H1 (cell line): ENCODE data around the gene DCLK1. TPM values are rescaled to one million over a fixed set of nuclear protein-coding genes. Genes with fewer than 3 reads are reported as not detected.
A peak's percentile ranks its signal among the peaks of the same experiment; 100 is the strongest.

ENCODE experiments used
- CTCF ChIA-PET: fragments of 300-600 bp; sonication (Branson Sonifier 250); formaldehyde crosslinking; loops from one replicate; lab custom pipeline; 2021; ENCODE audit not compliant: partially characterized antibody; lab: Charles Lee
- POLR2A ChIA-PET: fragments of 300-600 bp; sonication (Branson Sonifier 250); formaldehyde crosslinking; loops from one replicate; lab custom pipeline; 2021; ENCODE audit warnings: inconsistent platforms; ENCODE audit not compliant: partially characterized antibody; lab: Charles Lee
- DNase-seq, 2 experiments: peaks; one replicate each; pipeline versions ENCODE4 v3.0.0 to v3.0.0-alpha.2; 2010 to 2022; ENCODE audit warnings: low spot score in 2 of 2, low read depth in 1 of 2, mixed read lengths in 1 of 2
- FAIRE-seq: peaks from 2 replicates; lab custom pipeline; 2011; peaks lifted over from hg19 to GRCh38; lab: Jason Lieb, UNC
- H2AFZ ChIP-seq: 2 replicates; pipeline ENCODE4 v1.8.1; 2012; ENCODE audit warnings: low read length, inconsistent platforms
- H2AK5ac ChIP-seq: 2 replicates; pipeline ENCODE4 v1.6.1; 2013; ENCODE audit warnings: low read depth, low read length
- H2BK120ac ChIP-seq: replicated peaks from 2 replicates; pipeline ENCODE3; 2013; ENCODE audit warnings: low read depth, low read length, inconsistent platforms
- H2BK12ac ChIP-seq: 2 replicates; pipeline ENCODE4 v1.6.1; 2013; ENCODE audit warnings: low read depth, low read length
- H2BK15ac ChIP-seq: 2 replicates; pipeline ENCODE4 v1.6.1; 2013; ENCODE audit warnings: low read length
- H2BK20ac ChIP-seq: 2 replicates; pipeline ENCODE4 v1.6.1; 2013; ENCODE audit warnings: low read length
- H2BK5ac ChIP-seq: 2 replicates; pipeline ENCODE4 v1.6.1; 2013; ENCODE audit warnings: low read depth, low read length
- H3K14ac ChIP-seq: 2 replicates; pipeline ENCODE4 v1.6.1; 2013; ENCODE audit warnings: inconsistent platforms; ENCODE audit not compliant: insufficient read length
- H3K18ac ChIP-seq: 2 replicates; pipeline ENCODE4 v1.6.1; 2013; ENCODE audit warnings: low read length; ENCODE audit errors: extremely low read depth
- H3K23ac ChIP-seq: 2 replicates; pipeline ENCODE4 v1.6.1; 2013; ENCODE audit warnings: inconsistent platforms; ENCODE audit not compliant: insufficient read length
- H3K23me2 ChIP-seq: 2 replicates; pipeline ENCODE4 v1.6.1; 2013; ENCODE audit warnings: low read depth, low read length
- H3K27ac ChIP-seq: 2 replicates; pipeline ENCODE4 v1.6.1; 2011; ENCODE audit warnings: low read depth, low read length, inconsistent platforms
- H3K27me3 ChIP-seq, 4 experiments: replicated peaks in 1 of 4; 1 replicate in 1 of 4; 2 replicates in 3 of 4; pipeline versions ENCODE4 v1.6.1 to v1.8.1; 2011 to 2013; ENCODE audit warnings: low read length in 3 of 4, mild to moderate bottlenecking in 3 of 4, inconsistent platforms in 2 of 4, mixed read lengths in 2 of 4, moderate library complexity in 1 of 4; ENCODE audit not compliant: control insufficient read depth in 3 of 4, insufficient read depth in 3 of 4; ENCODE audit errors: extremely low read depth in 1 of 4
- H3K36me3 ChIP-seq, 4 experiments: 2 replicates each; pipeline versions ENCODE4 v1.6.1 to v1.8.1; 2011 to 2013; ENCODE audit warnings: mild to moderate bottlenecking in 4 of 4, low read length in 3 of 4, moderate library complexity in 2 of 4, control low read depth in 1 of 4, inconsistent platforms in 1 of 4; ENCODE audit not compliant: insufficient read depth in 4 of 4, control insufficient read depth in 2 of 4
- H3K4ac ChIP-seq: replicated peaks from 2 replicates; pipeline ENCODE3; 2013; ENCODE audit warnings: low read length, low read depth, mixed read lengths, inconsistent platforms; ENCODE audit not compliant: insufficient read length
- H3K4me1 ChIP-seq, 4 experiments: replicated peaks in 1 of 4; 1 replicate in 1 of 4; 2 replicates in 3 of 4; pipeline versions ENCODE4 v1.6.1 to v1.8.1; 2011 to 2013; ENCODE audit warnings: low read length in 3 of 4, inconsistent platforms in 2 of 4, mixed read lengths in 1 of 4; ENCODE audit not compliant: insufficient read depth in 4 of 4, control insufficient read depth in 3 of 4
- H3K4me2 ChIP-seq, 2 experiments: 2 replicates each; pipeline versions ENCODE4 v1.6.1 to v1.8.1; 2011 to 2013; ENCODE audit warnings: low read depth in 2 of 2, low read length in 2 of 2, control low read depth in 1 of 2, inconsistent platforms in 1 of 2, mild to moderate bottlenecking in 1 of 2; ENCODE audit not compliant: insufficient read depth in 1 of 2
- H3K4me3 ChIP-seq, 4 experiments: fragments of 200-600, 300-600 bp in 1 of 4; sonication (generic), shearing (Covaris generic), sonication (Bioruptor Twin) in 1 of 4; 2 replicates each; pipeline versions ENCODE4 v1.5.1 to v1.8.1; 2011 to 2016; ENCODE audit warnings: low read length in 4 of 4, low read depth in 3 of 4, control low read depth in 2 of 4, inconsistent platforms in 2 of 4, mild to moderate bottlenecking in 2 of 4, mixed read lengths in 1 of 4, moderate library complexity in 1 of 4; ENCODE audit not compliant: insufficient read depth in 2 of 4; ENCODE audit errors: extremely low read depth in 1 of 4
- H3K56ac ChIP-seq: replicated peaks from 2 replicates; pipeline ENCODE3; 2013; ENCODE audit warnings: low read depth, mild to moderate bottlenecking, mixed read lengths, low read length, inconsistent platforms; ENCODE audit not compliant: insufficient read length
- H3K79me1 ChIP-seq: 2 replicates; pipeline ENCODE4 v1.6.1; 2013; ENCODE audit warnings: low read depth, low read length, control low read depth
- H3K79me2 ChIP-seq, 2 experiments: 2 replicates each; pipeline versions ENCODE4 v1.6.1 to v1.8.1; 2012 to 2013; ENCODE audit warnings: low read length in 2 of 2, mild to moderate bottlenecking in 2 of 2, inconsistent platforms in 1 of 2; ENCODE audit not compliant: insufficient read depth in 2 of 2, control insufficient read depth in 1 of 2
- H3K9ac ChIP-seq, 4 experiments: replicated peaks in 1 of 4; 1 replicate in 1 of 4; 2 replicates in 3 of 4; pipeline versions ENCODE4 v1.6.1 to v1.8.1; 2011 to 2013; ENCODE audit warnings: low read depth in 3 of 4, low read length in 3 of 4, control low read depth in 2 of 4, mild to moderate bottlenecking in 2 of 4, moderate library complexity in 2 of 4, inconsistent platforms in 1 of 4; ENCODE audit errors: extremely low read depth in 1 of 4
- H3K9me3 ChIP-seq, 2 experiments: 2 replicates each; pipeline versions ENCODE4 v1.6.1 to v1.8.1; 2012 to 2013; ENCODE audit warnings: mild to moderate bottlenecking in 2 of 2, moderate library complexity in 2 of 2, control low read depth in 1 of 2, inconsistent platforms in 1 of 2, low read depth in 1 of 2, low read length in 1 of 2, mixed read lengths in 1 of 2; ENCODE audit not compliant: insufficient read depth in 2 of 2
- H4K20me1 ChIP-seq, 2 experiments: replicated peaks in 1 of 2; 2 replicates each; pipeline versions ENCODE3 to v1.8.1; 2011 to 2013; ENCODE audit warnings: inconsistent platforms in 2 of 2, low read length in 2 of 2, mild to moderate bottlenecking in 1 of 2; ENCODE audit not compliant: insufficient read depth in 2 of 2, control insufficient read depth in 1 of 2
- H4K5ac ChIP-seq: 2 replicates; pipeline ENCODE4 v1.6.1; 2013; ENCODE audit warnings: low read length, low read depth, mixed read lengths, inconsistent platforms; ENCODE audit not compliant: insufficient read length
- H4K8ac ChIP-seq: 2 replicates; pipeline ENCODE4 v1.8.0; 2013; ENCODE audit warnings: mild to moderate bottlenecking, moderate library complexity, low read length, inconsistent platforms; ENCODE audit not compliant: insufficient read depth; ENCODE audit errors: extremely low read depth
- H4K91ac ChIP-seq: replicated peaks from 2 replicates; pipeline ENCODE3; 2013; ENCODE audit warnings: low read length, mixed read lengths, inconsistent platforms; ENCODE audit not compliant: insufficient read length
- ASH2L ChIP-seq: fragments of 200-600, 300-600 bp; sonication (generic); IDR thresholded peaks from one replicate; pipeline ENCODE4 v1.7.1; 2017; ENCODE audit warnings: low read length
- CHD1 ChIP-seq: IDR thresholded peaks from 2 replicates; pipeline ENCODE4 v1.6.1; 2012; ENCODE audit warnings: low read depth, low read length, improper control_type of control experiment
- EGR1 ChIP-seq: IDR thresholded peaks from 2 replicates; pipeline ENCODE4 v1.6.1; 2011; ENCODE audit warnings: low read depth, low read length, borderline replicate concordance
- EP300 ChIP-seq, 2 experiments: IDR thresholded peaks; 1 replicate in 1 of 2; 2 replicates in 1 of 2; pipeline ENCODE4 v1.6.1; 2011 to 2012; ENCODE audit warnings: low read depth in 2 of 2, low read length in 2 of 2, mild to moderate bottlenecking in 2 of 2, borderline replicate concordance in 1 of 2, inconsistent platforms in 1 of 2, moderate library complexity in 1 of 2
- GTF2F1 ChIP-seq: IDR thresholded peaks from 2 replicates; pipeline ENCODE4 v1.6.1; 2012; ENCODE audit warnings: low read depth, low read length, improper control_type of control experiment, borderline replicate concordance
- HDAC6 ChIP-seq: IDR thresholded peaks from one replicate; pipeline ENCODE4 v1.7.1; 2012; ENCODE audit warnings: low read depth, mild to moderate bottlenecking, inconsistent platforms, low read length, moderate library complexity
- KDM1A ChIP-seq: fragments of 200-600, 300-600 bp; sonication (generic); IDR thresholded peaks from 2 replicates; pipeline ENCODE4 v1.7.1; 2016; ENCODE audit warnings: mild to moderate bottlenecking, low read length, borderline replicate concordance
- MAFK ChIP-seq: IDR thresholded peaks from 2 replicates; pipeline ENCODE4 v1.6.1; 2012; ENCODE audit warnings: low read depth, mild to moderate bottlenecking, improper control_type of control experiment, low read length
- TCF12 ChIP-seq: IDR thresholded peaks from 2 replicates; pipeline ENCODE4 v1.6.1; 2011; ENCODE audit warnings: low read depth, mild to moderate bottlenecking, low read length
- ZNF274 ChIP-seq: IDR thresholded peaks from 2 replicates; pipeline ENCODE4 v1.7.0; 2012; ENCODE audit warnings: low read length, borderline replicate concordance; ENCODE audit errors: extremely low read depth
- WGBS, 2 experiments: shearing (Covaris generic) in 1 of 2; methylation state at CpG; one replicate each; pipeline versions ENCODE4 v1.1.6 to v1.1.7; 2013 to 2015; ENCODE audit warnings: low lambda C conversion rate in 2 of 2, mixed read lengths in 2 of 2, inconsistent platforms in 1 of 2, low coverage in 1 of 2, missing lambda C conversion rate in 1 of 2; ENCODE audit not compliant: insufficient replicate concordance in 2 of 2, insufficient coverage in 1 of 2, insufficient read length in 1 of 2; ENCODE audit errors: extremely low coverage in 1 of 2, missing lambda C conversion rate in 1 of 2; 5-methylcytosine and 5-hydroxymethylcytosine counted together
- polyA plus RNA-seq, 7 experiments: library from polyadenylated mRNA; depleted of rRNA in 3 of 7; stranded (reverse) in 5 of 7; unstranded in 2 of 7; fragments of >200 nt in 5 of 7; fragments of 200-250 nt in 2 of 7; gene quantifications; 1 replicate in 5 of 7; 2 replicates in 1 of 7; 4 replicates in 1 of 7; pipeline versions ENCODE4 v1.2.1 to v1.2.3, GENCODE V29; 2011 to 2013; ENCODE audit warnings: missing spikeins in 2 of 7, mixed read lengths in 2 of 7
- total RNA-seq: library from RNA; stranded (reverse); fragmentation: NEBNext Ultra II Directional; extraction: Animal tissue kit (Norgen Biotek cat#: 25700); gene quantifications from 2 replicates; pipeline ENCODE4 v1.2.1, GENCODE V29; 2021

The DCLK1 gene
- total and polyA plus RNA-seq, 2 of the 8 experiments (the other 6 are each of a cell fraction or from before 2014, with no cell fraction given) = 22.8 to 41.0 TPM

DNA sequence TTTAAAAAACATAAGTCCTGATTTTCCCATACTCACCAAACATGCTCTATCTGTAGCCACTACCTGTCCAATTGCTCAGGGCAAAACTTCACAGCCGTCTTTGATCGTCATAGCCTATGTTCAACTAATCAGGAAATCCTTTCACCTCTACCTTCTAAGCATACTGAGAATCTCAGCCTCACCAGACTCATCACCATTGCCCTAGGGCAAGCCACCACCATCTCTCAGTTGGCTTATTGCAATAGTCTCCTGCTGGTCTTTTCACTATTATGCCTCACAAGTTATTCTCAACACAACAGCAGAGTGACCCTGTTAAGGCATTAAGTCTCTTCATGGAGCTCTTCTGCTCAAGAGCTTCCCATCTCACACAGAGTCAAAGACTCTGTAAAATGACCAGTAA is 394.3 kb downstream of the DCLK1 start:
- DNase-seq (no peak), FAIRE-seq (no peak)
- Histone ChIP-seq H4K5ac (no peak overlapping the region), H3K79me1 (no peaks in the 10 kb centered on the region), H3K4me2 (no peak overlapping the region), H3K18ac (no peak overlapping the region), H2BK20ac (no peak overlapping the region), H4K8ac (no peak overlapping the region), H3K4me3 (no peak overlapping the region), H3K27ac (no peak overlapping the region), H3K79me2 (no peaks in the 10 kb centered on the region), H3K23ac (no peak overlapping the region), H3K56ac (no peak overlapping the region), H3K4ac (no peak overlapping the region), H2AK5ac (no peak overlapping the region), H2BK120ac (no peak overlapping the region), H3K9me3 (0 out of 4 replicates have a peak, but pooled peaks cover 0 to 3% of the 10 kb centered on the region in 2 experiments), H3K23me2 (no peaks in the 10 kb centered on the region), H2AFZ (peak overlapping the region; percentile 58; the same call in 1 of the 2 replicates), H4K91ac (no peak overlapping the region), H2BK15ac (no peak overlapping the region), H3K4me1 (no peaks in the 10 kb centered on the region), H2BK5ac (no peak overlapping the region), H3K14ac (no peak overlapping the region), H3K27me3 (no peaks in the 10 kb centered on the region), H2BK12ac (no peak overlapping the region), H4K20me1 (peaks cover 0 to 1% of the 10 kb centered on the region in 2 experiments), H3K9ac (no peak overlapping the region), H3K36me3 (no peaks in the 10 kb centered on the region)
- CTCF ChIA-PET = no interaction called here
- WGBS, 2 experiments = 48% methylated on average over 2 of the region's 2 CpGs; no CpG with 5 or more reads in 1 of the 2 experiments
- POLR2A ChIA-PET = no interaction called here
- TF ChIP-seq GTF2F1 (no peak), KDM1A (no peak), EP300 (IDR thresholded peaks at IDR 0.05; ENCODE audit: borderline replicate concordance in 1 of 2, low read depth in 2 of 2, low read length in 2 of 2) (no peak), EGR1 (no peak), MAFK (no peak), TCF12 (no peak), ZNF274 (no peak), CHD1 (no peak), HDAC6 (no peak), ASH2L (no peak)
